Upper lobe of left lung (tissue), 4 donors: ENCODE results near the gene ZNF503.
A peak's percentile ranks its signal among the peaks of the same experiment; 100 is the strongest.

ENCODE experiments used
- CTCF ChIP-seq, 6 experiments: fragments of 450-650 bp in 4 of 6; fragments of 200-600 bp in 2 of 6; sonication (generic) in 2 of 6; IDR thresholded peaks; one replicate each; pipeline ENCODE4 v1.5.1; 2016 to 2019; ENCODE audit warnings: antibody characterized with exemption in 6 of 6
- EP300 ChIP-seq, 4 donors: sonication (generic); formaldehyde crosslinking; IDR thresholded peaks; one replicate each; pipeline ENCODE4 v1.5.1; 2017; ENCODE audit warnings: antibody characterized with exemption in 4 of 4, control low read depth in 2 of 4
- POLR2A ChIP-seq, 4 donors: fragments of 450-650 bp; IDR thresholded peaks; one replicate each; pipeline ENCODE4 v1.5.1; 2016 to 2017; ENCODE audit warnings: antibody characterized with exemption in 4 of 4, mild to moderate bottlenecking in 2 of 4
- POLR2AphosphoS5 ChIP-seq, 2 donors: sonication (generic); formaldehyde crosslinking; IDR thresholded peaks; one replicate each; pipeline ENCODE4 v1.5.1; 2017; ENCODE audit warnings: antibody characterized with exemption in 2 of 2

DNA sequence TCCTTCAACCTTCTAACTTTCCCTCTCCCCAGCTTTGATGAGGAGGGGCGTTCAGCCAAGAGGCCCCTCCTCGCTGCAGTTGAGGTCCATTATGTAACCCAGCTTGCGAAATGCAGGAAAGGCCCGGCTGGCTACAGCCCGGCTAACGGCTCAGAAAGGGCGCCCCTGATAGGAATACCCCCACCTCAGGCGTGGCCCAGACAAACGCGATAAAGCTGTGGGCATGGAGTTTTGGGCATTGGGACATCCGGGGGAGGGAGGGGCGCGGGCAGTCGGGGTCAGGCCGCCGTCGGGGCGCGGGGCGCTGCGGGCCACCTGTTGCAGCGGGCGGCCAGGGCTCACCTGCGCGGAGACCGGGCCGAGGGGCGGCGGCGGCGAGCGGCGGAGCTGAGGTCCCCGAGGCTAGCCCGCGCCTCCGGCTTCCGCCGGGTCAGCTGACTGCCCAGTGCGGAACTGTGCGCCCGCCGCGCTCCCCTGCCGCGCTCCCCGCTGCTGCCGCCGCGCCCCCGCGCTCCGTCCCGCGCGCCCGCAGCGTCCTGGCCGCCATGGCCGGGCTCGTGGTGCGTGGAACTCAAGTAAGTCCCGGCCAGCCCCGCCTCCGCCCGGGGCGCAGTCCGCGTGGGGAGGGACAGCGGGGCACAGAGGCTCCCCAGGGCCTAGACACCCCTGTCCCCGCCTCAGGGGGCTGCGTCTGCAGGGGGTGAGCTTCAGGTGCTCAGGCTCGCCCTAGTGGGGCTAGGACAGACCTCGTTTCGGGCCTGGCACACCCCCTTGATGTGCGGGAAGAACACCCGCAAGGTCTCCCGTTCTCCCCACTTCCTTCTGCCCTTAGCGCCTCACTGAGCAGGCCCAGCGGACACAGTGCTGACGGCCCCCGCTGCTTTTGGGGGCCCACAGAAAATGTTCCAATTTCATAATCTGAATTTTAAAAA, 29.9 kb upstream of the ZNF503 start, which contains the start of gene LRMDA:
- TF ChIP-seq CTCF (IDR thresholded peaks at IDR 0.05) = peak in 3 of 6 experiments; percentile 12 to 40 (median 16)
- peak in 1 of 2 donors; percentile 33 for TF ChIP-seq POLR2AphosphoS5 (IDR thresholded peaks at IDR 0.05)
- TF ChIP-seq POLR2A (IDR thresholded peaks at IDR 0.05) = peak in 1 of 4 donors; percentile 66
- TF ChIP-seq EP300 (IDR thresholded peaks at IDR 0.05) = no peak
